K562 (cell line): ENCODE results near the gene GATA6.

ENCODE experiments used
- ATF6 ChIP-seq: sonication (generic); formaldehyde crosslinking; IDR thresholded peaks from 2 replicates; pipeline ENCODE4 v1.4.0; 2020; ENCODE audit warnings: mild to moderate bottlenecking, missing genetic modification reagents
- CEBPB ChIP-seq: fragments of 450-650 bp; IDR thresholded peaks from 2 replicates; pipeline ENCODE4 v1.6.1; 2016; ENCODE audit warnings: missing genetic modification characterization, missing compliant biosample characterization
- CREBBP ChIP-seq: IDR thresholded peaks from one replicate; pipeline ENCODE4 v1.6.1; 2012; ENCODE audit warnings: low read depth, mild to moderate bottlenecking, control low read depth, inconsistent platforms, low read length
- CTCF ChIP-seq, 3 experiments: IDR thresholded peaks in 2 of 3; conservative IDR thresholded peaks in 1 of 3; 2 replicates each; pipeline ENCODE4 v1.5.1; 2011 to 2012; ENCODE audit warnings: low read length in 3 of 3, mild to moderate bottlenecking in 3 of 3, control low read depth in 2 of 3, improper control_type of control experiment in 1 of 3, inconsistent platforms in 1 of 3, low read depth in 1 of 3, mixed read lengths in 1 of 3, moderate library complexity in 1 of 3; ENCODE audit not compliant: insufficient read depth in 2 of 3
- FOSL1 ChIP-seq: fragments of 200-800 bp; sonication (Bioruptor generic); conservative IDR thresholded peaks from 2 replicates; pipeline ENCODE4 v1.6.1; 2016; ENCODE audit warnings: missing genetic modification characterization, missing compliant biosample characterization
- HNRNPL ChIP-seq: fragments of 200-400 bp; formaldehyde crosslinking; IDR thresholded peaks from 2 replicates; pipeline ENCODE4 v1.6.1; 2017; ENCODE audit warnings: low read depth, mild to moderate bottlenecking, low read length
- LEF1 ChIP-seq: fragments of 450-650 bp; IDR thresholded peaks from 2 replicates; pipeline ENCODE4 v1.6.1; 2016; ENCODE audit warnings: mild to moderate bottlenecking
- POLR2A ChIP-seq: fragments of 450-650 bp; conservative IDR thresholded peaks from 2 replicates; pipeline ENCODE4 v1.6.1; 2016
- RAD21 ChIP-seq, 2 experiments: fragments of 250-450 bp in 1 of 2; fragments of 450-650 bp in 1 of 2; sonication (Bioruptor Pico) in 1 of 2; formaldehyde crosslinking in 1 of 2; IDR thresholded peaks in 1 of 2; conservative IDR thresholded peaks in 1 of 2; 2 replicates each; pipeline versions ENCODE4 v1.4.0 to v1.8.0; 2020 to 2022; ENCODE audit warnings: mild to moderate bottlenecking in 2 of 2, moderate library complexity in 1 of 2
- SREBF1 ChIP-seq: fragments of 150-350 bp; IDR thresholded peaks from 2 replicates; pipeline ENCODE4 v1.6.1; 2014; ENCODE audit warnings: antibody characterized with exemption, low read depth, low read length, borderline replicate concordance
- TAF1 ChIP-seq: IDR thresholded peaks from 2 replicates; pipeline ENCODE4 v1.6.1; 2011; ENCODE audit warnings: mild to moderate bottlenecking, low read length, moderate library complexity; ENCODE audit not compliant: insufficient read depth, control insufficient read depth, severe bottlenecking; ENCODE audit errors: extremely low read depth
- ZNF121 ChIP-seq: sonication (generic); formaldehyde crosslinking; conservative IDR thresholded peaks from 2 replicates; pipeline ENCODE4 v1.8.0; 2022; ENCODE audit warnings: missing genetic modification reagents
- TF ChIP-seq, protein P1 (sequence below), 2 experiments: fragments of 250-450 bp in 1 of 2; fragments of 450-650 bp in 1 of 2; sonication (Bioruptor Pico) in 1 of 2; IDR thresholded peaks; 2 replicates each; pipeline versions ENCODE4 v1.6.1 to v1.8.0; 2016 to 2021; ENCODE audit warnings: mild to moderate bottlenecking in 2 of 2, moderate library complexity in 2 of 2, missing compliant biosample characterization in 1 of 2, missing genetic modification characterization in 1 of 2

DNA sequence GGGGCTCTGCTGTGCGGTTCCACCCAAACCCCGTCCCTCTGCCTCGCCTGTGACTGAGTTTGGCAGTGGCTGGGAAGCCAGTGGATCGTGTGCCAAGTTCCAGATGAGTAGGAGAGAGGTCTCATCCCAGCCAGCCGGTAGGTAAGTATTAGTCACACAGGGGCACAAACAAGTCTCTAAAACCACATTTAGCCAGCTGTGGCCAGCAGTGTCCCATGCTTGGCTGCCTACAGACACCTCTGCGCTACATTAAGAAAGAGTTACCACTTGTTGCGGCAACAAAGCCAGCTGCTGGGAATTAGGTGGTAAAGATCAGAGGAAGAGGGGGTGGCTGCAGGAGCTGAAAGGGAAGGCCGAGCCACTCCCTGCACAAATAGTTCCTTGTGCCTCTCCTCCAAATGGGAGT is 81.2 kb downstream of the GATA6 start:
- TF ChIP-seq CEBPB (tag): no peak
- TF ChIP-seq, protein P1, sequence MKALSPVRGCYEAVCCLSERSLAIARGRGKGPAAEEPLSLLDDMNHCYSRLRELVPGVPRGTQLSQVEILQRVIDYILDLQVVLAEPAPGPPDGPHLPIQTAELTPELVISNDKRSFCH (CRISPR knock-in tag; IDR thresholded peaks at IDR 0.05): no peak
- TF ChIP-seq, protein P1 (tag; IDR thresholded peaks at IDR 0.05): no peak
- no peak for TF ChIP-seq HNRNPL
- no peak for TF ChIP-seq SREBF1
- TF ChIP-seq CTCF (IDR thresholded peaks at IDR 0.05 in 2 of 3, conservative IDR thresholded peaks at IDR 0.05 in 1 of 3; ENCODE audit: insufficient read depth in 2 of 3, low read depth in 1 of 3, low read length in 3 of 3): no peak
- TF ChIP-seq TAF1: no peak
- no peak for TF ChIP-seq RAD21 (CRISPR knock-in tag; conservative IDR thresholded peaks at IDR 0.05 in 1 of 2, IDR thresholded peaks at IDR 0.05 in 1 of 2)
- no peak for TF ChIP-seq LEF1
- TF ChIP-seq ATF6 (CRISPR knock-in tag): no peak
- TF ChIP-seq POLR2A: no peak
- no peak for TF ChIP-seq ZNF121 (CRISPR knock-in tag)
- no peak for TF ChIP-seq FOSL1
- TF ChIP-seq CREBBP: no peak
